Progenitor cell of endocrine pancreas (in vitro differentiated cells): ENCODE measurements around the gene KRT3. TPM values are rescaled to one million over a fixed set of nuclear protein-coding genes. Genes with fewer than 3 reads are reported as not detected.

Experiments
- DNase-seq: peaks from one replicate; pipeline ENCODE4 v3.0.0; 2021; ENCODE audit warnings: low spot score; ENCODE audit not compliant: unreplicated experiment
- H3K27ac Mint-ChIP-seq: 2 replicates; pipeline ENCODE4 v1.8.0; 2021; ENCODE audit warnings: mild to moderate bottlenecking, moderate library complexity, mixed read lengths
- H3K27me3 Mint-ChIP-seq: 2 replicates; pipeline ENCODE4 v1.8.0; 2021; ENCODE audit warnings: mixed read lengths
- H3K36me3 Mint-ChIP-seq: 2 replicates; pipeline ENCODE4 v1.8.0; 2022; ENCODE audit warnings: mixed read lengths; ENCODE audit not compliant: insufficient read depth
- H3K4me1 Mint-ChIP-seq: 2 replicates; pipeline ENCODE4 v1.8.0; 2021; ENCODE audit warnings: low read depth, mixed read lengths
- H3K4me3 Mint-ChIP-seq: 2 replicates; pipeline ENCODE4 v1.8.0; 2021; ENCODE audit warnings: low read depth, mild to moderate bottlenecking, moderate library complexity, mixed read lengths
- H3K9me3 Mint-ChIP-seq: 2 replicates; pipeline ENCODE4 v1.8.0; 2021; ENCODE audit warnings: low read depth, mixed read lengths
- CTCF ChIP-seq: fragments of 200-600 bp; sonication (generic); IDR thresholded peaks from one replicate; pipeline ENCODE4 v1.5.0; 2021; ENCODE audit warnings: antibody characterized with exemption, mild to moderate bottlenecking; ENCODE audit not compliant: unreplicated experiment
- total RNA-seq: library from RNA; stranded (reverse); gene quantifications from 2 replicates; pipeline ENCODE4 v1.2.1, GENCODE V29; 2021

The KRT3 gene
- total RNA-seq, 1 donor from 2014 or later: not detected

GRCh38 chr12:52778833-52779232 lies 17.1 kb downstream of the KRT3 start:
- H3K36me3 Mint-ChIP-seq: no peaks in the 10 kb centered on the region
- H3K27ac Mint-ChIP-seq: no peak overlapping the region
- H3K4me3 Mint-ChIP-seq: no peak overlapping the region
- peaks cover 42% of the 10 kb centered on the region for H3K27me3 Mint-ChIP-seq
- H3K9me3 Mint-ChIP-seq: no peaks in the 10 kb centered on the region
- no peaks in the 10 kb centered on the region for H3K4me1 Mint-ChIP-seq
- DNase-seq: no peak
- TF ChIP-seq CTCF: no peak

- Mint-ChIP-seq H3K27ac (no peak overlapping the region), H3K4me3 (no peak overlapping the region), H3K9me3 (no peaks in the 10 kb centered on the region), H3K27me3 (peaks cover 51% of the 10 kb centered on the region), H3K36me3 (no peaks in the 10 kb centered on the region), H3K4me1 (no peaks in the 10 kb centered on the region)
- no peak for TF ChIP-seq CTCF
- no peak for DNase-seq
These were observed 18.4 kb downstream of the KRT3 start for GRCh38 chr12:52777566-52777965.

GRCh38 chr12:52776913-52777395 lies 19.0 kb downstream of the KRT3 start, which contains the start of gene KRT76:
Gene KRT76 (minus strand): TSS chr12:52777345. CDS start chr12:52777291, 54 bp downstream.
- Mint-ChIP-seq H3K4me1 (no peaks in the 10 kb centered on the region), H3K27me3 (peaks cover 56% of the 10 kb centered on the region)

DNA sequence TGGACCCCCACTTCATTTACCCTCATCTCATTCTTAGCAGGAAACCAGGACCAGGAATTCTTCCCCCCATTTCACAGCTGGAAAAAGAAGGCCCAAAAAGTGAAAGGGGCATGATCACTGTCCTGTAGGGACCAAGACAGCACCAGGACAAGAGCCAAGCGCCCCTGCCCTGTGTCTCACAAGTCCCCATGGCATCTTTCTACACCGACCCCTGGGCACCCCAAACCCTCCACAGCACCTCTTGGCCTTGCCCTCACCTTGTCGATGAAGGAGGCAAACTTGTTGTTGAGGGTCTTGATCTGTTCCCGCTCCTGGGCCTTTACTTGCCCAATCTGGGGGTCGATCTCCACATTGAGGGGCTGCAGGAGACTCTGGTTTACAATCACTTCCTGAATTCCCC lies 19.5 kb downstream of the KRT3 start:
- H3K27me3 Mint-ChIP-seq: peaks cover 59% of the 10 kb centered on the region
- H3K4me3 Mint-ChIP-seq: no peak overlapping the region
- H3K27ac Mint-ChIP-seq: no peak overlapping the region
- no peaks in the 10 kb centered on the region for H3K9me3 Mint-ChIP-seq
- H3K36me3 Mint-ChIP-seq: no peaks in the 10 kb centered on the region
- H3K4me1 Mint-ChIP-seq: no peaks in the 10 kb centered on the region
- TF ChIP-seq CTCF: no peak
- DNase-seq: no peak

More at GRCh38 chr12:52776913-52777395, 19.0 kb downstream of the KRT3 start, which contains the start of gene KRT76:
- Mint-ChIP-seq H3K36me3 (no peaks in the 10 kb centered on the region), H3K27ac (no peak within 1 kb of the TSS), H3K9me3 (no peaks in the 10 kb centered on the region), H3K4me3 (no peak within 1 kb of the TSS)
- no peak for TF ChIP-seq CTCF
- DNase-seq: no peak

DNA sequence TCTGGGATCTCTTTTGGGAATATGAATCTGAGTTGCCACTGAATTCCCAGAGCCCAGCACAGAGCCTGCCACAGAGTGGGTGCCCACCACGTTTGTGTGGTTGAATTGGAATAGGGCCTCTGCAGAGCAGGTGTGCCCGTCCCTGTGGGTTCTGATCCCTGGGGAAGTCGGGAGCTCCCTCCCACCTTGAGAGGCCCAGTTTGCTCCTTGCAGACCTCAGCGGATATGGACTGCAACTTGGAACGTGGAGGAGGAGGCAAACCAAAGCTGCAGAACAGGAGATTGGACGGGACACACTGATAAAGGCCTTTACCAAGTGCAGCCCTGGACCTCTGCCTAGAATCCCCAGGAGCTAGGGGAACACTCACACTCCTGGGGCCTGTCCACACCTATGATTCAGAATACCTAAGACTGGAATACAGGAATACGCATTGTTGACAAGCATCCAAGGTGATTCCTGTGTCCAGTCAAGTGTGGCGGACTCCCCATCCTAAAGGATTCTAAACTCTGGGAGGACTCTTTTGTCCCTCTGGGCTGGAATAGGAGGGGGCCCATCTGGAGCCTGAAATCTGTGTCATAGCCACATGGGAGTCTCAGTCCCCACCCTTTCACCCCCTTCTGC lies 21.2 kb downstream of the KRT3 start:
- TF ChIP-seq CTCF: no peak
- H3K27ac Mint-ChIP-seq: no peak overlapping the region
- no peaks in the 10 kb centered on the region for H3K4me1 Mint-ChIP-seq
- no peaks in the 10 kb centered on the region for H3K36me3 Mint-ChIP-seq
- H3K4me3 Mint-ChIP-seq: no peak overlapping the region
- H3K9me3 Mint-ChIP-seq: no peaks in the 10 kb centered on the region
- no peak for DNase-seq
- peaks cover 63% of the 10 kb centered on the region for H3K27me3 Mint-ChIP-seq
